ENCODE measurements around the gene FGF22. TPM values are rescaled to one million over a fixed set of nuclear protein-coding genes. Genes with fewer than 3 reads are reported as not detected.

The FGF22 gene
- total and polyA plus RNA-seq, 3 experiments from 2014 or later: 0.20 to 0.22 TPM; not detected in 1

DNA sequence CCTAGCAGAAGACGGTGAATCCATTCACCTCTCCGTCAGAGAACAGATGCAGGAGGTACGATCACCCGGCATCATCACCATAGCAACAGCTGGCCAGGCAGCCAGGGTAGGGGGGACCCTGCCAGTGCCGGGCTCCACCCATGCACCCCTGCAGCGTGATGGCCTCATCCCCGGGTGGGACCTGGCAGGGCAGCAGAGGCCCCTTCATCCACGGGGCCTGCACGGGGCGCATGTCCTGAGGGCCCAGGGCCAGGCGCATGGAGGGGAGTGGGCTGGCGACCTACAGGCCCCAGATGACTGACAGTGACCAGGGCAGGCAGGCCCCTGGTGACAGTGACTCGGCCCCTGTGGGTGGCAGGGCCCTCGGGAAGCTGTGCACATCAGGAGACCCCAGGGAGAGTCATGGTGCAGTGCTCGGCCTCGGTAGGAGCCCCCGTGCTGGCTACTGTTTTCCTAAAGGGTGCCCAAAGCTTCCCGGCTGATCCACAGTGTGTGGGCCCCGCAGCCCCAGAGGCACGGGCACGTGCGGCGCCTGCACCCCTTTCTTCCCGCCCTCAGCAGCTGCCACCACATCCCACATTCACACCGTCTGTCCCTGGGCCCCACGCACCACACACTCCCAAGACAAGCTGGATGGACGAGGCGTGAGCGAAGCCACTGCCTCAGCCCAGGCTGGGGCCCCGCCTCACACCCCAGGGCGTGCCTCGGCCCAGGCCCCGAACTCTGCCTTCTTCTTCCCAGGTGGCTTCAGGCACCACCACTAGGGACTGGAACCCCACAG, 18.6 kb downstream of the FGF22 start:
- Histone ChIP-seq H3K4me1 (ENCODE audit: insufficient read depth, low read length) (peaks cover 54% of the 10 kb centered on the region), H3K4me3 (ENCODE audit: low read length) (no peak overlapping the region), H3K9me3 (ENCODE audit: low read length) (no peaks in the 10 kb centered on the region), H3K36me3 (ENCODE audit: insufficient read depth, low read length) (peaks cover 5% of the 10 kb centered on the region), H3K27me3 (ENCODE audit: insufficient read depth, low read length, poor library complexity, severe bottlenecking) (no peaks in the 10 kb centered on the region), H3K27ac (ENCODE audit: low read depth, low read length) (peak overlapping the region; percentile 4)
- Mint-ChIP-seq H3K9me3 (no peaks in the 10 kb centered on the region), H3K4me1 (peaks cover 42 to 77% (median 44%) of the 10 kb centered on the region in 3 donors), H3K4me3 (peak overlapping the region; percentile 38 to 72 (median 56)), H3K27ac (peak overlapping the region; percentile 63 to 100 (median 97)), H3K27me3 (peaks cover 0 to 3% of the 10 kb centered on the region in 2 donors), H3K36me3 (peaks cover 0 to 64% (median 2%) of the 10 kb centered on the region in 3 donors)
- ChIA-PET POLR2A (no interaction called here), CTCF (interaction anchor here (1.2 kb wide), 1 partner anchor 24 kb away, joined by 4 read pairs; the partner anchor contains the start of gene POLRMT)
- DNase-seq: no peak

DNA sequence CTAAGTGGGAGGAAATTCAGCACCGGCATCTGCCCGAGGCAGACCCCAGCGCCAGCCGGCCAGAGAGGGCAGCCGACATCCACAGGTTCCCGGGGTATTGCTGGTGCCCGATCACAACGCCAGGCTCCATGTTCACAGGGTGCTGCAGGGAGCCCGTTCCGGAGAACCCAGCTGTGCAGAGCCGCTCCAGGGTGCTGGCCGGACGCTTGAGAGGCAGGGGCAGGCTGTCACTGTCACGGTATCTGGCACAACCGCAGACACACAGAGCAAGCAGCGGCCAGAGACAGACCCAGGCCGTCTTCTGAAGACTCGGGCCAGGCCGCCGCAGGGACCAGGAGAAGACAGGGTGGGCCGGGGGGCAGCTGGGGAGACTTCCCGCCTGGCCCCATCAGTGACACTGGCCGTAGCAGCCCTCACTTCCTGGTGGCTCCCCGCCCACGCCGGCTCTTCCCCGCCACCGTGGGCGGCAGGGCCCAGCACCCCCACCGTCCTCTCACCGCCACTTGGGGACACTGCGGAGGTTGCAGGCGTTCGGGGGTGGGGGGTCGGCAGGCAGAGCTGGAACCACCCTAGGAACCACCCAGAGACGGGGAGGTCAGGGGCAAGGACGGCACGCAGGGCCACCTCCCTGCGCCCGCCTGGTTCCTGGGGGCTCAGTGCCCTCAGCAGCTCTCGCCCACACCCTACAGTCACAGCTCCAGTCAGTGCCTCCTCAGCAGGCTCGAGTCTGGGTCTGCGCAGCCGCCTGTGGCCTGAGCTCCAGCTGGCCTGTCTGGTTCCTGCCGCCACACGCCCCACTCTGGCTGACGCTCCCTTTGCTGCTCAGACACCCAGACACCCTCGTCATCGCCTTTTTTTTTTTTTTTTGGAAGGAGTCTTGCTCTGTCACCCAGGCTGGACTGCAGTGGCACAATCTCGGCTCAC, 19.5 kb downstream of the FGF22 start:
- peaks cover 0 to 56% (median 2%) of the 10 kb centered on the region in 3 donors for H3K36me3 Mint-ChIP-seq
- Histone ChIP-seq H3K27ac (ENCODE audit: low read depth, low read length) (peak overlapping the region; percentile 91), H3K4me3 (ENCODE audit: low read length) (peak overlapping the region; percentile 84), H3K27me3 (ENCODE audit: insufficient read depth, low read length, poor library complexity, severe bottlenecking) (no peaks in the 10 kb centered on the region), H3K9me3 (ENCODE audit: low read length) (no peaks in the 10 kb centered on the region), H3K4me1 (ENCODE audit: insufficient read depth, low read length) (peaks cover 60% of the 10 kb centered on the region), H3K36me3 (ENCODE audit: insufficient read depth, low read length) (no peaks in the 10 kb centered on the region)
- peaks cover 0 to 3% of the 10 kb centered on the region in 2 donors for H3K27me3 Mint-ChIP-seq
- DNase-seq: peak; percentile 27 to 88 (median 78)
- ChIA-PET CTCF (interaction anchor here (0.9 kb wide), 1 partner anchor 131 kb away, joined by 3 read pairs; no protein-coding TSS in a partner anchor), POLR2A (interaction anchor here (0.5 to 0.9 kb wide), 3 partner anchors 69 to 580 kb away, joined by 3 to 5 read pairs (median 3); partner anchors contain the start of gene HCN2)
- peaks cover 42 to 75% (median 46%) of the 10 kb centered on the region in 3 donors for H3K4me1 Mint-ChIP-seq
- H3K4me3 Mint-ChIP-seq: peak overlapping the region; percentile 98 to 99 (median 98)
- H3K9me3 Mint-ChIP-seq: no peaks in the 10 kb centered on the region
- peak overlapping the region; percentile 96 to 100 (median 100) for H3K27ac Mint-ChIP-seq

DNA sequence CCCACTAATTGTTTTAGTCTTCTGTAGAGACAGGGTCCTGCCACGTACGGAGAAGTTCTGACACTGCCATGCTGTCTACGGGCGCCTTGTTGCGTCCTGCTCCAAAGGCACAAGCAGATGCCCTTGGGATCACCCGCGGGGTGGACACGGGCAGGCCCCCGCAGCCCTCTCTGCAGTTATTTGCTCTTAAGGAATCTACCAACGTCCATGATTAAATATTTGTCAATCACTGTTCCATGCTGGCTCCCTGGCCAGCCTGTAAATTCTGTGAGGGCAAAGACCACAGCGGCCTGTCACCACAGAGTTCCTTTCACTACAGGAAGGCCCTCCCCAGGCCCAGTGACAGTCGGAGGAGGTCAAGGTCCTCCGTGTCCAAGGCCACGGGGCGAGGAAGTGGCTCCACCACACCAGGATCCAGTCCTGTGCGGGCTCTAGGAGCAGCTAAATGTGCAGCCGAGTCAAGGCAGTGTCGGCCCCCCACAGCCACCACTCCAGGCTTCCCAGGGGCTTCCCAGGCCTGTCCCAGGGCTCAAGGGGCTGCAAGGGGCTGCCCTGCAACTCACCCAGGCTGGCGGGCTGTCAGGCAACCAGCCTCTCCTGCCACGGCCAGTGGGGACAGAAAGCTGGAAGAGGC, 21.2 kb downstream of the FGF22 start:
- POLR2A ChIA-PET: interaction anchor here (0.5 to 2.5 kb wide), 6 partner anchors 11 to 417 kb away, joined by 3 to 20 read pairs (median 4); partner anchors contain the start of gene POLRMT
- H3K27me3 Mint-ChIP-seq: peaks cover 0 to 3% of the 10 kb centered on the region in 2 donors
- H3K4me1 ChIP-seq (ENCODE audit: insufficient read depth, low read length): peaks cover 56% of the 10 kb centered on the region
- H3K4me3 ChIP-seq (ENCODE audit: low read length): peak overlapping the region; percentile 84
- CTCF ChIA-PET: interaction anchor here (0.6 to 1.6 kb wide), 3 partner anchors 12 to 342 kb away, joined by 3 to 4 read pairs (median 4); no protein-coding TSS in a partner anchor
- DNase-seq: no peak
- H3K4me3 Mint-ChIP-seq: peak overlapping the region; percentile 98 to 99 (median 98)
- H3K27ac ChIP-seq (ENCODE audit: low read depth, low read length): peak overlapping the region; percentile 91
- H3K4me1 Mint-ChIP-seq: peaks cover 36 to 71% (median 39%) of the 10 kb centered on the region in 3 donors
- no peaks in the 10 kb centered on the region for H3K36me3 ChIP-seq (ENCODE audit: insufficient read depth, low read length)
- peaks cover 0 to 42% (median 0%) of the 10 kb centered on the region in 3 donors for H3K36me3 Mint-ChIP-seq
- H3K9me3 Mint-ChIP-seq: no peaks in the 10 kb centered on the region
- H3K27ac Mint-ChIP-seq: peak overlapping the region; percentile 96 to 100 (median 100)
- no peaks in the 10 kb centered on the region for H3K9me3 ChIP-seq (ENCODE audit: low read length)
- no peaks in the 10 kb centered on the region for H3K27me3 ChIP-seq (ENCODE audit: insufficient read depth, low read length, poor library complexity, severe bottlenecking)

DNA sequence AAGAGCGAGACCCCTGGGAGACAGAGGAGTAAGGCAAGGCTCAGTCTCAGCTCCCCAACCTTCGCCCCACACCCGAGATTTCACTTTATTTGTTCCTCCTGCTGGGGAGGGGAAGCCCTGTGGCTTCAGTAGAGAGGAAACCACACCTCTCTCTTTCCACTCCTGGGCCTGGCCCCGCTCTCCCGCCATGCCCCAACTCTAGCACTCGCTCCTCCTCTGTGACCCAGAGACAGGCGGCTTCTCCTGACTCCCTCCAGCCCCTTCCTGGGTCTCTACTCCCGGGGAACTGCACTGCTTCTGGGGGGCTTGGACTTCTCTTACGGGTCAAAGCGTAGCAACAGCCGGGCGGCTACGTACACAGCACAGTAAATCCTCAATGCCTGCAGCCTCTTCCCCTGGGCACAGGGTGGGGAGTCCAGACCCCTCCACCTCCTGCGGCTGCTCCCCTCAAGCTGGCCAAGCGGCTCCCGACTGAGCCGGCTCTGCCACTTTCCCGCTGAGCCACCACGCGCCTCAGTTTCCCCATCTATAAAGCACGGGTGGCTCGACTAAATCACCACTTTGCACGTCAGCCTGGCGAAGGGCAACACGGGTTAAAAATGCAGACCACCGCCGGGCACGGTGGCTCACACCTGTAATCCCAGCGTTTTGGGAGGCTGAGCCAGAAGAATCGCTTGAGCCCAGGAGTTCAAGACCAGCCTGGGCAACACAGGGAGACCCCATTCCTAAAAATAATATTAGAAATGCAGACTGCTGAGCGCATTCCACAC, 21.9 kb downstream of the FGF22 start:
- H3K9me3 Mint-ChIP-seq: no peaks in the 10 kb centered on the region
- peaks cover 0 to 3% of the 10 kb centered on the region in 2 donors for H3K27me3 Mint-ChIP-seq
- peak overlapping the region; percentile 91 for H3K27ac ChIP-seq (ENCODE audit: low read depth, low read length)
- peak overlapping the region; percentile 96 to 100 (median 100) for H3K27ac Mint-ChIP-seq
- peaks cover 0 to 38% (median 0%) of the 10 kb centered on the region in 3 donors for H3K36me3 Mint-ChIP-seq
- H3K4me3 Mint-ChIP-seq: peak overlapping the region; percentile 98 to 99 (median 98)
- peak overlapping the region; percentile 84 for H3K4me3 ChIP-seq (ENCODE audit: low read length)
- H3K36me3 ChIP-seq (ENCODE audit: insufficient read depth, low read length): no peaks in the 10 kb centered on the region
- DNase-seq: peak; percentile 52 to 83 (median 74)
- no peaks in the 10 kb centered on the region for H3K9me3 ChIP-seq (ENCODE audit: low read length)
- peaks cover 29 to 64% (median 34%) of the 10 kb centered on the region in 3 donors for H3K4me1 Mint-ChIP-seq
- no peaks in the 10 kb centered on the region for H3K27me3 ChIP-seq (ENCODE audit: insufficient read depth, low read length, poor library complexity, severe bottlenecking)
- ChIA-PET CTCF (interaction anchor here (0.6 to 1.6 kb wide), 3 partner anchors 13 to 341 kb away, joined by 3 to 4 read pairs (median 4); no protein-coding TSS in a partner anchor), POLR2A (interaction anchor here (0.5 to 2.5 kb wide), 5 partner anchors 11 to 416 kb away, joined by 3 to 20 read pairs (median 4); partner anchors contain the start of gene POLRMT)
- peaks cover 52% of the 10 kb centered on the region for H3K4me1 ChIP-seq (ENCODE audit: insufficient read depth, low read length)

DNA sequence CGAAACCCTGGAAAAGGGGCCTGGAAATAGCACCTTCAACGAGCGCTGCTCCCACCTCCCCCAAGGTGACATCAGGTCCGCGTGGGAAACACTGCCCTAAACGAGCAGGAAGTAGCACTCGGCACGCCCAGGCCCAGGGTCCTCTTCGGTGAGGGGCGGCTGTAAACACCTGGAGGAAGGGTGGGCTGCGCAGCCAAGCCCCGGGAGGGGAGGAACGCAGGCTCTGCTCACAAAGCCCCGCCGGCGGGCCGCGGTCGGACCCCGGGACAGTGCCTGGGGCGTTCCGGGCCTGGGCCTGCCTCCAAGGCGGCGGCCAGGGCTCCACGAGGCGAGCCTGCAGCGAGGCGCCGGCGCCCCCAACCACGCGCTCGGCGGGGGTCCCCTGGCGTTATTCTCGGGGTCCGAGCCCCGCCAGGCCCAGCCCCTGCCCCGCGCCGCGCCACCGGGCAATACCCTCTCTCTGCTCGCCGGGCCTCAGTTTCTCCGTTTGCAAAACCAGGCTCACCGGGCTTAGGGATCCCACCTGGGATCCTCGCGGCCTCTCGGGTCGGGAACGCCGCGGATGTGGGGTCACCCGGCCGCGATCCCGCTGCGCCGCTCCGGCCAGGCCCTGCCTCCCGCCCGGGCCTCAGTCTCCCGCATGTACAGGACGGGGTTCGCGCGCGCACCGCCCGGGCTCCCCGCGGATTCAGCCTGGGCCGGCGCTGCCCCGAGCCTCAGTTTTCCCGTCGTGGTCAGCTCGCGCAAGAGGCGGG, 22.7 kb downstream of the FGF22 start:
- ChIA-PET CTCF (interaction anchor here (1.4 to 2.2 kb wide), 2 partner anchors 14 to 17 kb away, joined by 3 to 8 read pairs; no protein-coding TSS in a partner anchor), POLR2A (interaction anchor here (0.9 to 2.5 kb wide), 5 partner anchors 15 to 130 kb away, joined by 3 to 20 read pairs (median 3); partner anchors contain the start of genes CDC34 and POLRMT)
- Histone ChIP-seq H3K4me3 (ENCODE audit: low read length) (peak overlapping the region; percentile 84), H3K4me1 (ENCODE audit: insufficient read depth, low read length) (peaks cover 46% of the 10 kb centered on the region), H3K9me3 (ENCODE audit: low read length) (no peaks in the 10 kb centered on the region), H3K27ac (ENCODE audit: low read depth, low read length) (peak overlapping the region; percentile 91), H3K36me3 (ENCODE audit: insufficient read depth, low read length) (no peaks in the 10 kb centered on the region), H3K27me3 (ENCODE audit: insufficient read depth, low read length, poor library complexity, severe bottlenecking) (no peaks in the 10 kb centered on the region)
- peak overlapping the region; percentile 96 to 100 (median 100) for H3K27ac Mint-ChIP-seq
- H3K4me1 Mint-ChIP-seq: peaks cover 24 to 56% (median 30%) of the 10 kb centered on the region in 3 donors
- H3K4me3 Mint-ChIP-seq: peak overlapping the region; percentile 98 to 99 (median 98)
- no peaks in the 10 kb centered on the region for H3K9me3 Mint-ChIP-seq
- peaks cover 0 to 3% of the 10 kb centered on the region in 2 donors for H3K27me3 Mint-ChIP-seq
- DNase-seq: peak; percentile 63 to 86 (median 74)
- peaks cover 0 to 32% (median 0%) of the 10 kb centered on the region in 3 donors for H3K36me3 Mint-ChIP-seq

DNA sequence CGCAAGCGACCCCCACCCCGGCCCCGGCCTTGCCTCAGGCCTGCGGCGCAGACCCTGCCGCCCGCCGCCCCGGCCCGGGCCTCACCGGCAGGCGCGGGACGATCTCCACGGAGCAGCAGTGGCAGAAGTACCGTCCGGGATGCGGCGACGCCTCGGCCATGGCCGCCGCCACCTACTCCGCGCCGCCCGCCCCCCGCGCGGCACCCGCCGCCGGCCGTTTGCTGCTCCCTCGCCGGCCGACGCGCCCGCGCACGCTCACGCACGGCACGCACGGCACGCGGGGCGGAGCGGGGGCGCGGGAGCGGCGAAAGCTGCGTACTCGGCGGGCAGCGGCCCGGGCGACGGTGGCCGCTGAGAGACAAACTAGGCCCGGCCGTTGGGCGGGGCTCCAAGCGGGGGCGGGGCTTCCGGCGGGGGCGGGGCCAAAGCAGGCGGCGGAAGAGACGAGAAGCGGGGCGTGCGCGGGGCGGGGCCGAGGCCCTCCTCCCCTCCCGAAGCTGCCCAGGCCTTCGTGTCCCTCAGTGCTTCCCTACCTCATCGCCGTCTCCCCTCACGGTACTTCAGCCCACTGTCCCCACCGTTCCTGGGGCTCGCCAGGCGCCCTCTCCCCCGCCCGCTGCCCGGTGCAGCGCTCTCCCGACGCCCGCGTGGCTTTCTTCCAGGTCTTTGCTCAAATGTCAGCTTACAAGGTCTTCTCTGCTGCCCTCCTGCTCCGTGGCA, 23.4 kb downstream of the FGF22 start, which contains the start of gene RNF126:
Gene RNF126, minus strand, starts transcription at position 253 of the 720 bp plus-strand sequence. Its CDS starts 93 bp downstream, at position 160.
- Histone ChIP-seq H3K36me3 (ENCODE audit: insufficient read depth, low read length) (no peaks in the 10 kb centered on the region), H3K4me3 (ENCODE audit: low read length) (peak within 1 kb of the TSS; percentile 84), H3K27ac (ENCODE audit: low read depth, low read length) (peak within 1 kb of the TSS; percentile 91), H3K27me3 (ENCODE audit: insufficient read depth, low read length, poor library complexity, severe bottlenecking) (no peaks in the 10 kb centered on the region), H3K9me3 (ENCODE audit: low read length) (no peaks in the 10 kb centered on the region), H3K4me1 (ENCODE audit: insufficient read depth, low read length) (peaks cover 39% of the 10 kb centered on the region)
- Mint-ChIP-seq H3K27me3 (peaks cover 0 to 3% of the 10 kb centered on the region in 2 donors), H3K36me3 (peaks cover 0 to 27% (median 0%) of the 10 kb centered on the region in 3 donors), H3K9me3 (no peaks in the 10 kb centered on the region), H3K27ac (peak within 1 kb of the TSS; percentile 96 to 100 (median 100)), H3K4me1 (peaks cover 19 to 49% (median 26%) of the 10 kb centered on the region in 3 donors), H3K4me3 (peak within 1 kb of the TSS; percentile 98 to 99 (median 98))
- ChIA-PET POLR2A (interaction anchor here (0.7 to 1.0 kb wide), 6 partner anchors 14 to 157 kb away, joined by 3 to 6 read pairs (median 4); partner anchors contain the start of gene CDC34), CTCF (interaction anchor here (1.0 to 2.2 kb wide), 4 partner anchors 17 to 77 kb away, joined by 3 to 8 read pairs (median 3); no protein-coding TSS in a partner anchor)
- peak; percentile 87 to 94 (median 88) for DNase-seq

Measured in CD8-positive, alpha-beta memory T cell (primary cell).